ENCODE data around the gene DRICH1. TPM values are rescaled to one million over a fixed set of nuclear protein-coding genes. Genes with fewer than 3 reads are reported as not detected.

Gene DRICH1, protein sequence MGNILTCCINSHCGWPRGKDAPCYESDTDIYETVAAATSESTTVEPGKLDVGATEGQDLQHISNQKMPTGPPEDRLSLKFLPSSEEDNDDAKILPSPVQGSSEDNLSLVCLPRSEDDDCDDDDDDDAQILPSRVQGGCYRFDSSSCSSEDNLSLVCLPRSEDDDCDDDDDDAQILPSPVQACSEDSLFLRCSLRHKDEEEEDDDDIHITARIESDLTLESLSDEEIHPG
- 0.28 TPM in 1 of 2 replicates, not detected in the other for total RNA-seq (2021; fragmentation: NEBNext Ultra II Directional; extraction: Animal tissue kit (Norgen Biotek cat#: 25700))
- polyA plus RNA-seq (2011; rRNA removed), result 0.19 and 0.21 TPM in 2 replicates
- 0.36 TPM for polyA plus RNA-seq (2011; cell fraction: cytosol; rRNA removed)
- 0.39 TPM for polyA plus RNA-seq (2011; cell fraction: nucleus; rRNA removed)
- polyA plus RNA-seq (2012, experiment 1 of 2), result 0.32 to 0.55 TPM in 2 of 4 replicates, not detected in the others
- not detected for polyA plus RNA-seq (2012, experiment 2 of 2)
- polyA plus RNA-seq (2013, experiment 1 of 2), result 0.08 TPM
- polyA plus RNA-seq (2013, experiment 2 of 2), result 0.11 TPM
- polyA minus RNA-seq (2011; rRNA and poly(A)+ RNA removed), result not detected in 2 replicates
- not detected for polyA minus RNA-seq (2011; cell fraction: cytosol; rRNA and poly(A)+ RNA removed)
- polyA minus RNA-seq (2011; cell fraction: nucleus; rRNA and poly(A)+ RNA removed), result 0.50 TPM
- long read RNA-seq, experiment 1, result 0 reads
- long read RNA-seq, experiment 2, result 0 reads

DNA sequence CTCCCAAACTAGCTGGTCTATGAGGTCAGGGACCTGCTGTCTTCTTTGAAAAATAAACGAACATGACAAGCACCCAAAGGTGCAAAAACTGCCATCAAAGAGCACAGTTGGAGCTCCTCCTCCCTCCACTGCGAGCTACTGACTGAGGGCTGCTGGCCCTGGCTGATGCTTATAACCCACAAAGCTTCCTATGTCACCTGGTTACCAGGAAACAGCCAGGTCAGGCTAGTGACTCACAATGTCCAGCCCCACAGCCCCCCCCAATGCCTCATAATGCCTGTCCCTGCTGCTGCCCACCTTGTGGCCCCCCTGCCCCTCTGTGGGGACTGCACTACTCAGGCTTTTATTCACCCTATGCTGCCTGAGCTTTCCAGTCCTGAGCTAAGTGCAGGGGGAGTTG, at the start of gene DRICH1:
DRICH1 (minus strand) TSS at position 144 of the 400 bp plus-strand sequence. CDS start 298 bp downstream, outside the sequence.
- H3K23me2 ChIP-seq (ENCODE audit: low read depth, low read length), result no peaks in the 10 kb centered on the region
- H3K27me3 ChIP-seq (replicated peaks in 1 of 4; ENCODE audit: control insufficient read depth in 3 of 4, extremely low read depth in 1 of 4, insufficient read depth in 3 of 4, low read length in 3 of 4), result no peaks in the 10 kb centered on the region
- no peaks in the 10 kb centered on the region for H3K79me2 ChIP-seq (ENCODE audit: control insufficient read depth in 1 of 2, insufficient read depth in 2 of 2, low read length in 2 of 2)
- DNase-seq (ENCODE audit: low read depth in 1 of 2, low spot score in 2 of 2) (no peak), FAIRE-seq (no peak)
- H3K36me3 ChIP-seq (ENCODE audit: control insufficient read depth in 2 of 4, insufficient read depth in 4 of 4, low read length in 3 of 4), result no peaks in the 10 kb centered on the region
- H3K9ac ChIP-seq (replicated peaks in 1 of 4; ENCODE audit: extremely low read depth in 1 of 4, low read depth in 3 of 4, low read length in 3 of 4), result no peak within 1 kb of the TSS
- no peak within 1 kb of the TSS for H3K23ac ChIP-seq (ENCODE audit: insufficient read length)
- H3K4me1 ChIP-seq (replicated peaks in 1 of 4; ENCODE audit: control insufficient read depth in 3 of 4, insufficient read depth in 4 of 4, low read length in 3 of 4), result no peaks in the 10 kb centered on the region
- no peak within 1 kb of the TSS for H4K5ac ChIP-seq (ENCODE audit: insufficient read length, low read depth, low read length)
- no peak within 1 kb of the TSS for H3K14ac ChIP-seq (ENCODE audit: insufficient read length)
- no peak within 1 kb of the TSS for H2BK20ac ChIP-seq (ENCODE audit: low read length)
- no peak within 1 kb of the TSS for H3K4me3 ChIP-seq (ENCODE audit: extremely low read depth in 1 of 4, insufficient read depth in 2 of 4, low read depth in 3 of 4, low read length in 4 of 4)
- no peaks in the 10 kb centered on the region for H3K9me3 ChIP-seq (ENCODE audit: insufficient read depth in 2 of 2, low read depth in 1 of 2, low read length in 1 of 2)
- H4K8ac ChIP-seq (ENCODE audit: extremely low read depth, insufficient read depth, low read length), result no peak within 1 kb of the TSS
- H3K79me1 ChIP-seq (ENCODE audit: low read depth, low read length), result no peaks in the 10 kb centered on the region
- no peak within 1 kb of the TSS for H2BK12ac ChIP-seq (ENCODE audit: low read depth, low read length)
- no peak within 1 kb of the TSS for H3K56ac ChIP-seq (replicated peaks; ENCODE audit: insufficient read length, low read depth, low read length)
- H4K20me1 ChIP-seq (replicated peaks in 1 of 2; ENCODE audit: control insufficient read depth in 1 of 2, insufficient read depth in 2 of 2, low read length in 2 of 2), result no peaks in the 10 kb centered on the region
- H2BK5ac ChIP-seq (ENCODE audit: low read depth, low read length), result no peak within 1 kb of the TSS
- no peak within 1 kb of the TSS for H3K4ac ChIP-seq (replicated peaks; ENCODE audit: insufficient read length, low read depth, low read length)
- CTCF ChIA-PET (ENCODE audit: partially characterized antibody), result interaction anchor here (1.1 to 1.2 kb wide), 2 partner anchors 9 to 10 kb away, joined by 3 to 4 read pairs; no protein-coding TSS in a partner anchor
- H2BK15ac ChIP-seq (ENCODE audit: low read length), result no peak within 1 kb of the TSS
- WGBS, 2 experiments (ENCODE audit: extremely low coverage in 1 of 2, insufficient coverage in 1 of 2, insufficient read length in 1 of 2, insufficient replicate concordance in 2 of 2, low coverage in 1 of 2, low lambda C conversion rate in 2 of 2, missing lambda C conversion rate in 1 of 2), result 78% methylated on average over 2 of the region's 2 CpGs; no CpG with 5 or more reads in 1 of the 2 experiments
- POLR2A ChIA-PET (ENCODE audit: partially characterized antibody), result interaction anchor here (1.5 kb wide), 1 partner anchor 9 kb away, joined by 5 read pairs; no protein-coding TSS in a partner anchor
- no peak within 1 kb of the TSS for H2AFZ ChIP-seq (ENCODE audit: low read length)
- H4K91ac ChIP-seq (replicated peaks; ENCODE audit: insufficient read length, low read length), result no peak within 1 kb of the TSS
- H2BK120ac ChIP-seq (replicated peaks; ENCODE audit: low read depth, low read length), result no peak within 1 kb of the TSS
- no peak within 1 kb of the TSS for H3K4me2 ChIP-seq (ENCODE audit: insufficient read depth in 1 of 2, low read depth in 2 of 2, low read length in 2 of 2)
- no peak within 1 kb of the TSS for H3K18ac ChIP-seq (ENCODE audit: extremely low read depth, low read length)
- no peak within 1 kb of the TSS for H3K27ac ChIP-seq (ENCODE audit: low read depth, low read length)
- no peak within 1 kb of the TSS for H2AK5ac ChIP-seq (ENCODE audit: low read depth, low read length)
- TF ChIP-seq PHF8 (conservative IDR thresholded peaks at IDR 0.05; ENCODE audit: low read depth, low read length) (no peak), SIRT6 (IDR thresholded peaks at IDR 0.05; ENCODE audit: low read length) (no peak), RAD21 (IDR thresholded peaks at IDR 0.05 in 1 of 2, conservative IDR thresholded peaks at IDR 0.05 in 1 of 2; ENCODE audit: low read depth in 2 of 2, low read length in 2 of 2) (no peak), SP1 (IDR thresholded peaks at IDR 0.05; ENCODE audit: low read depth, low read length) (no peak), SIN3A (conservative IDR thresholded peaks at IDR 0.05 in 1 of 2, IDR thresholded peaks at IDR 0.05 in 1 of 2; ENCODE audit: low read depth in 1 of 2, low read length in 2 of 2) (no peak)

All from H1 (cell line).